Hepatocyte (in vitro differentiated cells): ENCODE measurements around the gene LPP. TPM values are rescaled to one million over a fixed set of nuclear protein-coding genes. Genes with fewer than 3 reads are reported as not detected.

Experiments used
- DNase-seq: peaks from one replicate; pipeline ENCODE4 v3.0.0-alpha.2; 2016; ENCODE audit warnings: low spot score
- H2AFZ ChIP-seq: fragments of 200-600 bp; sonication (generic); 2 replicates; pipeline ENCODE4 v1.6.0; 2016; ENCODE audit warnings: antibody characterized with exemption, mild to moderate bottlenecking
- H3K27ac ChIP-seq: fragments of 200-600 bp; sonication (generic); 2 replicates; pipeline ENCODE4 v1.5.1; 2016; ENCODE audit warnings: mild to moderate bottlenecking
- H3K27me3 ChIP-seq: fragments of 200-600 bp; sonication (generic); 2 replicates; pipeline ENCODE4 v1.6.1; 2016
- H3K36me3 ChIP-seq: fragments of 200-600 bp; sonication (generic); replicated peaks from 2 replicates; pipeline ENCODE4 v1.5.1; 2016; ENCODE audit warnings: low read depth; ENCODE audit not compliant: insufficient read depth
- H3K4me1 ChIP-seq: fragments of 200-600 bp; sonication (generic); 2 replicates; pipeline ENCODE4 v1.5.1; 2016; ENCODE audit warnings: mild to moderate bottlenecking, moderate library complexity; ENCODE audit not compliant: insufficient read depth
- H3K4me2 ChIP-seq: fragments of 200-600 bp; sonication (generic); 2 replicates; pipeline ENCODE4 v1.6.0; 2016
- H3K4me3 ChIP-seq: fragments of 200-600 bp; sonication (generic); 2 replicates; pipeline ENCODE4 v1.5.1; 2016; ENCODE audit warnings: mild to moderate bottlenecking
- H3K79me2 ChIP-seq: fragments of 200-600 bp; sonication (generic); 2 replicates; pipeline ENCODE4 v1.6.0; 2017; ENCODE audit warnings: mild to moderate bottlenecking
- H3K9me2 ChIP-seq: fragments of 200-600 bp; sonication (generic); replicated peaks from 2 replicates; pipeline ENCODE4 v1.6.0; 2017; ENCODE audit warnings: mild to moderate bottlenecking; ENCODE audit not compliant: insufficient read depth
- H3K9me3 ChIP-seq: fragments of 200-600 bp; sonication (generic); 2 replicates; pipeline ENCODE4 v1.5.1; 2016; ENCODE audit warnings: low read depth, mild to moderate bottlenecking
- H4K20me1 ChIP-seq: fragments of 200-600 bp; sonication (generic); 2 replicates; pipeline ENCODE4 v1.6.0; 2016; ENCODE audit warnings: mild to moderate bottlenecking; ENCODE audit not compliant: insufficient read depth, poor library complexity, severe bottlenecking
- CTCF ChIP-seq: fragments of 200-600 bp; sonication (generic); IDR thresholded peaks from 2 replicates; pipeline ENCODE4 v1.5.1; 2016; ENCODE audit warnings: antibody characterized with exemption, mild to moderate bottlenecking; ENCODE audit not compliant: poor library complexity
- EZH2 ChIP-seq: fragments of 200-600 bp; sonication (generic); IDR thresholded peaks from 2 replicates; pipeline ENCODE4 v1.6.1; 2016; ENCODE audit warnings: antibody characterized with exemption, mild to moderate bottlenecking, borderline replicate concordance
- EZH2phosphoT487 ChIP-seq: fragments of 200-600 bp; sonication (generic); IDR thresholded peaks from one replicate; pipeline ENCODE4 v1.6.1; 2018; ENCODE audit warnings: antibody characterized with exemption, mild to moderate bottlenecking, low read depth, moderate library complexity; ENCODE audit not compliant: unreplicated experiment, severe bottlenecking
- WGBS: methylation state at CpG from one replicate; pipeline ENCODE4 v1.1.6; 2016; ENCODE audit warnings: low lambda C conversion rate; ENCODE audit errors: missing lambda C conversion rate; 5-methylcytosine and 5-hydroxymethylcytosine counted together
- polyA plus RNA-seq: library from polyadenylated mRNA; unstranded; fragments of >200 nt; fragmentation: Nextera tagmentation; extraction: Ambion mirVana; gene quantifications from 2 replicates; pipeline ENCODE4 v1.2.1, GENCODE V29; 2016
- total RNA-seq: library from RNA; depleted of rRNA; stranded (reverse); fragments of >200 nt; gene quantifications from 2 replicates; pipeline ENCODE4 v1.2.3, GENCODE V29; 2014

The LPP gene
- total and polyA plus RNA-seq, 2 experiments from 2014 or later: 53.2 to 73.8 TPM

GRCh38 chr3:188433521-188434150 lies 279.7 kb downstream of the LPP start:
- Histone ChIP-seq H3K9me2 (no peaks in the 10 kb centered on the region), H2AFZ (no peak overlapping the region), H3K27ac (peak overlapping the region; percentile 82), H3K27me3 (no peaks in the 10 kb centered on the region), H4K20me1 (no peaks in the 10 kb centered on the region), H3K4me2 (peak overlapping the region; percentile 52), H3K4me1 (peaks cover 18% of the 10 kb centered on the region), H3K36me3 (no peaks in the 10 kb centered on the region), H3K4me3 (no peak overlapping the region), H3K79me2 (peaks cover 14% of the 10 kb centered on the region), H3K9me3 (no peaks in the 10 kb centered on the region)
- WGBS: 93% methylated on average over 5 of the region's 5 CpGs
- no peak for TF ChIP-seq EZH2
- TF ChIP-seq EZH2phosphoT487: no peak
- no peak for TF ChIP-seq CTCF
- no peak for DNase-seq

- no peak for TF ChIP-seq CTCF
- no peak for TF ChIP-seq EZH2
- TF ChIP-seq EZH2phosphoT487: no peak
- Histone ChIP-seq H3K4me1 (peaks cover 18% of the 10 kb centered on the region), H3K4me3 (no peak overlapping the region), H3K27me3 (no peaks in the 10 kb centered on the region), H3K27ac (no peak overlapping the region), H3K9me2 (no peaks in the 10 kb centered on the region), H3K36me3 (no peaks in the 10 kb centered on the region), H4K20me1 (no peaks in the 10 kb centered on the region), H3K79me2 (peaks cover 14% of the 10 kb centered on the region), H3K4me2 (no peak overlapping the region), H2AFZ (no peak overlapping the region), H3K9me3 (no peaks in the 10 kb centered on the region)
- 86% methylated on average over 3 of the region's 3 CpGs for WGBS
- no peak for DNase-seq
Observed at GRCh38 chr3:188434594-188434993, 280.6 kb downstream of the LPP start.

GRCh38 chr3:188435266-188435665 lies 281.3 kb downstream of the LPP start:
- 84% methylated on average over 1 of the region's 1 CpG for WGBS
- peaks cover 21% of the 10 kb centered on the region for H3K4me1 ChIP-seq
- H3K9me2 ChIP-seq: no peaks in the 10 kb centered on the region

GRCh38 chr3:188437926-188438325 lies 284.0 kb downstream of the LPP start:
- peaks cover 21% of the 10 kb centered on the region for H3K79me2 ChIP-seq
- no peaks in the 10 kb centered on the region for H3K9me3 ChIP-seq
- H3K4me2 ChIP-seq: no peak overlapping the region
- no peak for DNase-seq
- H2AFZ ChIP-seq: no peak overlapping the region
- H3K36me3 ChIP-seq: no peaks in the 10 kb centered on the region
- H3K4me3 ChIP-seq: no peak overlapping the region
- no peak overlapping the region for H3K27ac ChIP-seq
- peaks cover 11% of the 10 kb centered on the region for H3K4me1 ChIP-seq
- WGBS: 98% methylated on average over 2 of the region's 2 CpGs
- no peaks in the 10 kb centered on the region for H4K20me1 ChIP-seq
- no peaks in the 10 kb centered on the region for H3K9me2 ChIP-seq
- no peaks in the 10 kb centered on the region for H3K27me3 ChIP-seq
- TF ChIP-seq EZH2 (no peak), CTCF (no peak), EZH2phosphoT487 (no peak)

More at GRCh38 chr3:188435266-188435665, 281.3 kb downstream of the LPP start:
- H2AFZ ChIP-seq: no peak overlapping the region
- no peak overlapping the region for H3K27ac ChIP-seq
- H3K27me3 ChIP-seq: no peaks in the 10 kb centered on the region
- peaks cover 18% of the 10 kb centered on the region for H3K79me2 ChIP-seq
- no peaks in the 10 kb centered on the region for H4K20me1 ChIP-seq
- no peak for TF ChIP-seq EZH2
- H3K36me3 ChIP-seq: no peaks in the 10 kb centered on the region
- no peak overlapping the region for H3K4me3 ChIP-seq
- no peak for DNase-seq
- no peak overlapping the region for H3K4me2 ChIP-seq
- H3K9me3 ChIP-seq: no peaks in the 10 kb centered on the region
